AG08396 (cell line): ENCODE measurements around the gene RHOG.
"Not testable (repeated sequence)": the region's sequence is repeated elsewhere in the genome, so short reads cannot be mapped to it uniquely, and the experiment has no call there.

Experiments
- DNase-seq: peaks from one replicate; pipeline ENCODE4 v3.0.0; 2012; ENCODE audit warnings: low spot score, mixed read lengths

The RHOG gene

GRCh38 chr11:3840870-3841425 is at the start of gene RHOG:
RHOG (minus strand) TSS chr11:3840959; CDS start chr11:3828138, 12,821 bp downstream.
- DNase-seq, result peak; percentile 94

GRCh38 chr11:3890014-3890413 is 49.3 kb upstream of the RHOG start:
- no peak for DNase-seq

GRCh38 chr11:3888876-3889275 is 48.1 kb upstream of the RHOG start:
- no peak for DNase-seq

- no peak for DNase-seq
Measured at GRCh38 chr11:3886985-3887384, 46.2 kb upstream of the RHOG start.

- no peak for DNase-seq
Measured at GRCh38 chr11:3885855-3886254, 45.1 kb upstream of the RHOG start.

- DNase-seq, result no peak
Measured at GRCh38 chr11:3882655-3883054, 41.9 kb upstream of the RHOG start.

- DNase-seq, result no peak
Measured at GRCh38 chr11:3880724-3881123, 40.0 kb upstream of the RHOG start.

- no peak for DNase-seq
Measured at GRCh38 chr11:3879967-3880542, 39.3 kb upstream of the RHOG start.

- DNase-seq, result no peak
Measured at GRCh38 chr11:3879216-3879966, 38.6 kb upstream of the RHOG start.

GRCh38 chr11:3878258-3878584 is 37.5 kb upstream of the RHOG start:
- no peak for DNase-seq

- no peak for DNase-seq
Measured at GRCh38 chr11:3877364-3878257, 36.9 kb upstream of the RHOG start.

GRCh38 chr11:3876613-3877012 is 35.9 kb upstream of the RHOG start:
- DNase-seq, result no peak

GRCh38 chr11:3873712-3874349 is 33.1 kb upstream of the RHOG start:
- no peak for DNase-seq

GRCh38 chr11:3867209-3868091 is 26.7 kb upstream of the RHOG start:
- no peak for DNase-seq

- no peak for DNase-seq
Measured at GRCh38 chr11:3866836-3867208, 26.1 kb upstream of the RHOG start.

- no peak for DNase-seq
Measured at GRCh38 chr11:3866206-3866605, 25.4 kb upstream of the RHOG start.

- peak; percentile 43 for DNase-seq
Measured at GRCh38 chr11:3865388-3866193, 24.8 kb upstream of the RHOG start.

GRCh38 chr11:3861683-3862082 is 20.9 kb upstream of the RHOG start:
- no peak for DNase-seq

- DNase-seq, result not testable (repeated sequence)
Measured at GRCh38 chr11:3860898-3861393, 20.2 kb upstream of the RHOG start.

GRCh38 chr11:3860375-3860774 is 19.6 kb upstream of the RHOG start:
- DNase-seq, result no peak
